ENCODE measurements around the gene JMJD8.

- no peak for TF ChIP-seq CTCF (conservative IDR thresholded peaks at IDR 0.05 in 1 of 2, IDR thresholded peaks at IDR 0.05 in 1 of 2; ENCODE audit: low read depth in 1 of 2, low read length in 2 of 2)
- no peak for TF ChIP-seq EZH2 (IDR thresholded peaks at IDR 0.05; ENCODE audit: low read length, missing control alignments)
Observed at GRCh38 chr16:708959-709358, 24.8 kb upstream of the JMJD8 start.
